Jurkat, Clone E6-1 (cell line): ENCODE measurements around the gene MLLT6.
"Not testable (repeated sequence)": the region's sequence is repeated elsewhere in the genome, so short reads cannot be mapped to it uniquely, and the experiment has no call there.

Source experiments
- DNase-seq: peaks from one replicate; pipeline ENCODE4 v3.0.0-alpha.2; 2011; ENCODE audit warnings: low read depth, low spot score
- H3K4me3 ChIP-seq: 2 replicates; pipeline ENCODE4 v1.5.1; 2011; ENCODE audit warnings: mild to moderate bottlenecking, low read length, control low read depth, moderate library complexity

Gene MLLT6

GRCh38 chr17:38719289-38719942 lies 14.3 kb downstream of the MLLT6 start:
- no peak overlapping the region for H3K4me3 ChIP-seq
- DNase-seq: no peak

GRCh38 chr17:38719943-38720641 lies 15.0 kb downstream of the MLLT6 start:
- no peak overlapping the region for H3K4me3 ChIP-seq
- DNase-seq: no peak

- DNase-seq: no peak
- no peak overlapping the region for H3K4me3 ChIP-seq
These were observed 15.9 kb downstream of the MLLT6 start for GRCh38 chr17:38720941-38721340.

GRCh38 chr17:38721802-38722201 lies 16.7 kb downstream of the MLLT6 start:
- H3K4me3 ChIP-seq: no peak overlapping the region

GRCh38 chr17:38724337-38724988 lies 19.4 kb downstream of the MLLT6 start:
- H3K4me3 ChIP-seq: no peak overlapping the region
- DNase-seq: no peak

More at GRCh38 chr17:38721802-38722201, 16.7 kb downstream of the MLLT6 start:
- DNase-seq: no peak

- H3K4me3 ChIP-seq: no peak overlapping the region
- no peak for DNase-seq
These were observed 20.0 kb downstream of the MLLT6 start for GRCh38 chr17:38725066-38725465.

GRCh38 chr17:38726145-38726544 lies 21.1 kb downstream of the MLLT6 start:
- DNase-seq, H3K4me3 ChIP-seq: not testable (repeated sequence)

- H3K4me3 ChIP-seq: peak overlapping the region; percentile 20; the same call in 1 of the 2 replicates
- DNase-seq: no peak
These were observed 22.7 kb downstream of the MLLT6 start for GRCh38 chr17:38727736-38728135.

- DNase-seq: peak; percentile 98
- H3K4me3 ChIP-seq: no peak overlapping the region
These were observed 23.3 kb downstream of the MLLT6 start for GRCh38 chr17:38728290-38728831.

GRCh38 chr17:38729368-38729885 lies 24.4 kb downstream of the MLLT6 start:
- DNase-seq: no peak
- H3K4me3 ChIP-seq: peak overlapping the region; percentile 45

- peak within 1 kb of the TSS; percentile 94 for H3K4me3 ChIP-seq
- DNase-seq: peak; percentile 76
These were observed 24.9 kb downstream of the MLLT6 start, which contains the start of gene CISD3 for GRCh38 chr17:38729886-38730525. Gene CISD3 (plus strand): TSS chr17:38730341. CDS start chr17:38730359, 18 bp downstream.

- peak overlapping the region; percentile 94 for H3K4me3 ChIP-seq
- DNase-seq: no peak
These were observed 25.7 kb downstream of the MLLT6 start for GRCh38 chr17:38730526-38731379.

GRCh38 chr17:38731526-38732294 lies 26.6 kb downstream of the MLLT6 start:
- peak overlapping the region; percentile 94 for H3K4me3 ChIP-seq

GRCh38 chr17:38732376-38733281 lies 27.6 kb downstream of the MLLT6 start:
- DNase-seq: no peak
- no peak overlapping the region for H3K4me3 ChIP-seq

More at GRCh38 chr17:38731526-38732294, 26.6 kb downstream of the MLLT6 start:
- no peak for DNase-seq

GRCh38 chr17:38733282-38733981 lies 28.4 kb downstream of the MLLT6 start:
- no peak for DNase-seq
- H3K4me3 ChIP-seq: no peak overlapping the region
